ENCODE data around the gene CCL26. TPM values are rescaled to one million over a fixed set of nuclear protein-coding genes. Genes with fewer than 3 reads are reported as not detected.

The CCL26 gene
- total RNA-seq, 4 donors from 2014 or later: not detected

DNA sequence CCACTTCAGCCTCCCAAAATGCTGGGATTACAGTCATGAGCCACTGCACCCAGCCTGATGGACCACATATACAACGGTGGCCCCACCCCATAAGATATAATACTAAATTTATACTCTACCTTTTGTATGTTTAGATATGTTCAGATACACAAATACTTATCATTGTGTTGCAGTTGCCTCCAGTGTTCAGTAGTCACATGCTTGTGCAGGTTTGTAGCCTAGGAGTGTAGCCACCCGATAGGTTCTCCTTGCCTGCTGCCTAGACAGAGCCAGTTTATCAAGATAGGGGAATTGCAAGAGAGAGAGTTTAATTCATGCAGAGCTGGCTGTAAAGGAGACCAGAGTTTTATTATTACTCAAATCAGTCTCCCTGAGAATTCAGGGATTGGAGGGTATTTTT is 32.0 kb upstream of the CCL26 start:
- WGBS, 2 donors: 86 to 89% methylated on average over 2 of the region's 2 CpGs
- DNase-seq: no peak
- H3K9me3 ChIP-seq: peaks cover 0 to 24% (median 24%) of the 10 kb centered on the region in 3 donors
- no peaks in the 10 kb centered on the region for H3K36me3 ChIP-seq
- no peak overlapping the region for H3K27ac ChIP-seq
- H3K4me3 ChIP-seq: no peak overlapping the region
- no peaks in the 10 kb centered on the region for H3K4me1 ChIP-seq
- TF ChIP-seq, protein P1, sequence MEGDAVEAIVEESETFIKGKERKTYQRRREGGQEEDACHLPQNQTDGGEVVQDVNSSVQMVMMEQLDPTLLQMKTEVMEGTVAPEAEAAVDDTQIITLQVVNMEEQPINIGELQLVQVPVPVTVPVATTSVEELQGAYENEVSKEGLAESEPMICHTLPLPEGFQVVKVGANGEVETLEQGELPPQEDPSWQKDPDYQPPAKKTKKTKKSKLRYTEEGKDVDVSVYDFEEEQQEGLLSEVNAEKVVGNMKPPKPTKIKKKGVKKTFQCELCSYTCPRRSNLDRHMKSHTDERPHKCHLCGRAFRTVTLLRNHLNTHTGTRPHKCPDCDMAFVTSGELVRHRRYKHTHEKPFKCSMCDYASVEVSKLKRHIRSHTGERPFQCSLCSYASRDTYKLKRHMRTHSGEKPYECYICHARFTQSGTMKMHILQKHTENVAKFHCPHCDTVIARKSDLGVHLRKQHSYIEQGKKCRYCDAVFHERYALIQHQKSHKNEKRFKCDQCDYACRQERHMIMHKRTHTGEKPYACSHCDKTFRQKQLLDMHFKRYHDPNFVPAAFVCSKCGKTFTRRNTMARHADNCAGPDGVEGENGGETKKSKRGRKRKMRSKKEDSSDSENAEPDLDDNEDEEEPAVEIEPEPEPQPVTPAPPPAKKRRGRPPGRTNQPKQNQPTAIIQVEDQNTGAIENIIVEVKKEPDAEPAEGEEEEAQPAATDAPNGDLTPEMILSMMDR (IDR thresholded peaks at IDR 0.05): no peak
- TF ChIP-seq POLR2A (IDR thresholded peaks at IDR 0.05): no peak
- no peaks in the 10 kb centered on the region for H3K27me3 ChIP-seq
- intact Hi-C loops (cut with DNase I): no loop called here

DNA sequence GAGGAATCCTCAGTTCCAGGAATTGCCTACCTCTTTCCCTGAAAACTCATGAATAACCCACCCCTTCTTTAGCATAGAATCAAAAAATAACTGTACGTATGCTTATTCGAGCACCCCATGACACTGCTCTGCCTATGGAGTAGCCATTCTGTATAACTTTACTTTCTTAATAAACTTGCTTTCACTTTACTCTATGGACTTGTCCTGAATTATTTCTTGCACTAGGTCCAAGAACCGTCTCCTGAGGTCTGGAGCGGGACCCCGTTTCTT is 30.5 kb upstream of the CCL26 start:
- Histone ChIP-seq H3K36me3 (no peaks in the 10 kb centered on the region), H3K4me3 (no peak overlapping the region), H3K4me1 (no peaks in the 10 kb centered on the region), H3K27me3 (no peaks in the 10 kb centered on the region), H3K27ac (no peak overlapping the region), H3K9me3 (peaks cover 0 to 21% (median 17%) of the 10 kb centered on the region in 3 donors)
- TF ChIP-seq POLR2A (IDR thresholded peaks at IDR 0.05): no peak
- TF ChIP-seq, protein P1 (IDR thresholded peaks at IDR 0.05): no peak
- DNase-seq: no peak
- intact Hi-C loops (cut with DNase I): no loop called here
- WGBS, 2 donors: 87 to 92% methylated on average over 5 of the region's 5 CpGs

DNA sequence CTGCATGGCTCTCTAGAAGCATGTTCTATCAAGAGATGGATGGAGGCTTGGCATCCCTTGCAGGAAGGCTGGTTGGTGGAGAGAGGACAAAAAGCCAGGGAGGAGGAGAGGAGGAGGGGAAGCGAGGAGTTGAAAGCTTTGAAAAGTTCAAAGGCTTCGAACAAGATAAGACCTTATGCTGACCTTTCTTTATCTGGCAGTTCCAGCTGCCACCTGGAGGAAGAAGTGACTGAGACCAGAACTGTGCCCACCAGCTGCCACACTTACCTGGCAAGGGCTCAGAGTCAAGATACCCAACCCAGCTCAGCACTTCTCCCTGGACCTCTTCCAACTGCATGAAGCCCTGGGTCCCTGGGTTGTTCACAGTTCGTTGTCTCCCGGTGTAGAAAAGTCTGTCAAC is 26.8 kb upstream of the CCL26 start:
- no peak overlapping the region for H3K27ac ChIP-seq
- H3K9me3 ChIP-seq: no peaks in the 10 kb centered on the region
- intact Hi-C loops (cut with DNase I): no loop called here
- no peak overlapping the region for H3K4me3 ChIP-seq
- TF ChIP-seq POLR2A (IDR thresholded peaks at IDR 0.05): no peak
- TF ChIP-seq, protein P1 (IDR thresholded peaks at IDR 0.05): no peak
- H3K27me3 ChIP-seq: no peaks in the 10 kb centered on the region
- DNase-seq: no peak
- 52 to 63% methylated on average over 4 of the region's 4 CpGs for WGBS, 2 donors
- H3K36me3 ChIP-seq: no peaks in the 10 kb centered on the region
- peaks cover 0 to 13% (median 0%) of the 10 kb centered on the region in 3 donors for H3K4me1 ChIP-seq

DNA sequence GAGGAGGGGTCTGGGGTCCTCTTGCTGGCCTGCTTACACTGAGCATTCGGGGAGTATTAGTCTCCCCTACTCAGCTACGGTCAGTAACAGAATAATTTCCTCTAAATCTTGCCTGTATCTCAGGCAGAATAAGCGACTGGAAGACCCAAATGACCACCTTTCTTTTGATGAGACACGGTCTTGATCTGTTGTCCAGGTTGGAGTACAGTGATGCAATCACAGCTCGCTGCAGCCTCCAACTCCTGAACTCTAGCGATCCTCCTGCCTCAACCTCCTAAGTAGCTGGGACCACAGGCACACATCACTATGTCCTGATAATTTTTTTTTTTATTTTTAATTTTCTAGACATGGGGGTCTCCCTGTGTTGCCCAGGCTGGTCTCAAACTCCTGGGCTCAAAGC is 24.4 kb upstream of the CCL26 start:
- Histone ChIP-seq H3K4me1 (peaks cover under 1 to 28% (median 9%) of the 10 kb centered on the region in 3 donors), H3K4me3 (no peak overlapping the region), H3K36me3 (no peaks in the 10 kb centered on the region), H3K9me3 (no peaks in the 10 kb centered on the region), H3K27ac (peak overlapping the region in 2 of 4 donors; percentile 35 to 58), H3K27me3 (no peaks in the 10 kb centered on the region)
- no peak for DNase-seq
- TF ChIP-seq, protein P1 (IDR thresholded peaks at IDR 0.05): no peak
- no peak for TF ChIP-seq POLR2A (IDR thresholded peaks at IDR 0.05)
- WGBS, 2 donors: 90 to 91% methylated on average over 6 of the region's 6 CpGs
- intact Hi-C loops (cut with DNase I): no loop called here

DNA sequence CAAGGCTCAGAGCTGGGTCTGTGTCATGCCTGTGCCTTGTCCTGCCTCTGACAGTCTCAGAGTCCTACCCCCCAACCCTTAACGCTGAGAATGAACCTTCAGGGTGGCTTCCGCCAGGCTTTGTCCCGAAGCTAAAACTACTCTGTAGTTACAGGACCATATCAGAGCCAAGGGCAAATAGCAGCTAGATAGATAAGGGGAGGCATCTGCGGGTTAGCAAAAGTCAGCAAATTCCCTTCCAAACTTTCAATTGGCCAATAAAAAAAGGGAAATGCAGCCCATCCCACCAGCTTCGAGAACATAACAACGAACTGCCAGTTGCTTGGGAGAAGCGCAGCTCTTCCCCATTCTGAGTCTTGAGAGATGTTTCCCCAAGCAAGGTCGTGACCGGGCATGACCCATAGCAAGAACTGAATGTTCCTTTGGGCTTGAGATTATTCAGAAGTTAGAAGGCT is 23.8 kb upstream of the CCL26 start:
- no peak for DNase-seq
- Histone ChIP-seq H3K9me3 (no peaks in the 10 kb centered on the region), H3K27me3 (no peaks in the 10 kb centered on the region), H3K4me3 (no peak overlapping the region), H3K36me3 (no peaks in the 10 kb centered on the region), H3K4me1 (peaks cover 5 to 34% (median 13%) of the 10 kb centered on the region in 3 donors), H3K27ac (peak overlapping the region in 3 of 4 donors; percentile 21 to 69 (median 53))
- 53% methylated on average over 8 to 9 of the region's 9 CpGs for WGBS, 2 donors
- TF ChIP-seq POLR2A (IDR thresholded peaks at IDR 0.05): no peak
- TF ChIP-seq, protein P1 (IDR thresholded peaks at IDR 0.05): no peak
- intact Hi-C loops (cut with DNase I): no loop called here

All from esophagus squamous epithelium (tissue), 5 donors.